Measurements from ENCODE around the gene FMNL3.

Gene FMNL3

GRCh38 chr12:49696723-49697122 lies 10.5 kb downstream of the FMNL3 start:
- no peak for DNase-seq
- TF ChIP-seq CTCF (IDR thresholded peaks at IDR 0.05; ENCODE audit: low read depth, low read length, missing control alignments) = no peak
- in situ Hi-C loops (cut with HindIII; ENCODE audit: low pct_ligation_motif_present, low sequenced_read_pairs) = no loop called here
- Histone ChIP-seq H3K36me3 (replicated peaks) (no peaks in the 10 kb centered on the region), H3K27me3 (replicated peaks) (no peaks in the 10 kb centered on the region), H3K4me3 (ENCODE audit: low read depth, low read length) (no peak overlapping the region), H3K27ac (no peak overlapping the region)

DNA sequence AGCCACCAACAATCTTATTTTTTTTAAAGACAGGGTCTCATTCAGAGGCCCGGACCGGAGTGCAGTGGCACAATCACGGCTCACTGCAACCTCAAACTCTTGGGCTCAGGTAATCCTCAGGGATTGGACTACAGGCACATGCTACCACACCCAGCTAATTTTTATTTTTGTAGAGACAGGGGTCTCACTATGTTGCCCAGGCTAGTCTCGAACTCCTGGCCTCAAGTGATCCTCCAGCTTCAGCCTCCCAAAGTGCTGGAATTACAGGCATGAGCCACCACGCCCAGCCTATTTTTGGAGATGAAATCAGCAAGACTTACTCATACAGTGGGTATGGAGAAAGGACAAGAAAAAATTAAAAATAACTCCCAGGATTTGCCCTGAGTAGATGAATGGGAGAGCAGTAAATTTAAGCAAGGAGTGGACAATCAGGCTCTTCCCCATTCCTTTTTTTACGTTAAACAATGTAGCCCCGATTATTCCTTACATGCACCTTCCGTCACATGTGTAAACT lies 13.2 kb downstream of the FMNL3 start:
- Histone ChIP-seq H3K27ac (no peak overlapping the region), H3K27me3 (replicated peaks) (no peaks in the 10 kb centered on the region), H3K36me3 (replicated peaks) (no peaks in the 10 kb centered on the region), H3K4me3 (ENCODE audit: low read depth, low read length) (no peak overlapping the region)
- peak; percentile 42 for DNase-seq
- TF ChIP-seq CTCF (IDR thresholded peaks at IDR 0.05; ENCODE audit: low read depth, low read length, missing control alignments) = no peak
- in situ Hi-C loops (cut with HindIII; ENCODE audit: low pct_ligation_motif_present, low sequenced_read_pairs) = no loop called here

DNA sequence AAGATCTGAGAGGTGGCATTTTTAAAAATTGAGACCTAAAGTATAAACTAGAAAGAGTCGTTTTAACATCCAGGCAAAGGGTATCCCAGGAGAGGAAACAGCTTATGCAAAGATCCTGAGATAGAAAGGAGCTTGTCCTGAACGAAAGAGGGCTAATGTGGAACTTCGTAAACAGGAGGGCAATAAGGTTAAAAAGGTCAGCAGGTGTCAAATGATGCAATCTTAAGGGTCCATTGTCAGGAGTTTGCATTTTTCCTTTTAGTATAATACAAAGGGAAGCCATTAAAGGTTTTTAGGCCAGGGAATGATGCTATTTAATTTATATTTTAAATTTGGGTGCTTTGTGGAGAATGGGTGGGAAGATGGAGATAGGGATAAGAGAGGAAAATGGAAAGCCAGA lies 14.4 kb downstream of the FMNL3 start:
- in situ Hi-C loops (cut with HindIII; ENCODE audit: low pct_ligation_motif_present, low sequenced_read_pairs) = no loop called here
- Histone ChIP-seq H3K36me3 (replicated peaks) (no peaks in the 10 kb centered on the region), H3K27me3 (replicated peaks) (no peaks in the 10 kb centered on the region), H3K4me3 (ENCODE audit: low read depth, low read length) (no peak overlapping the region), H3K27ac (no peak overlapping the region)
- no peak for DNase-seq
- TF ChIP-seq CTCF (IDR thresholded peaks at IDR 0.05; ENCODE audit: low read depth, low read length, missing control alignments) = no peak

DNA sequence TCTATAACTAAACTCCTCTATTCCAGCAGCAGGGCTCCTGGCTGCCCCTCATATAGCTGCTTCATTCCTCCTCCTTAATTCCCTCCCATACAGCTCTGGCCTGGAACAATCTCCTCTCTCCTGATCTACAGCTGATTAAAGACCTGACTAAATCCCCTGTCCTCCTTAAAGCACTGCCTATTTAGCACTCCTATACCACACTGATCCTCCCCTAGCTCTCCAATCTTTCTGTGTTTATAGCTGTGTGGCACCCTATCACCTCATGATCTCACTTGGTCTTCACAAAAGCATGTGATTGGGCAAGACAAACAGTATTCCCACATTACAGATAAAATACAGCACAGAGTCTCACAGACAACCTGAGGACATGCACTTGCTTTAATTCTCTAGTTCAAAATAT lies 17.4 kb downstream of the FMNL3 start:
- no peak overlapping the region for H3K4me3 ChIP-seq (ENCODE audit: low read depth, low read length)
- no peak for DNase-seq
- no peaks in the 10 kb centered on the region for H3K36me3 ChIP-seq (replicated peaks)
- in situ Hi-C loops (cut with HindIII; ENCODE audit: low pct_ligation_motif_present, low sequenced_read_pairs) = no loop called here
- no peak overlapping the region for H3K27ac ChIP-seq
- TF ChIP-seq CTCF (IDR thresholded peaks at IDR 0.05; ENCODE audit: low read depth, low read length, missing control alignments) = no peak
- no peaks in the 10 kb centered on the region for H3K27me3 ChIP-seq (replicated peaks)

- Histone ChIP-seq H3K4me3 (ENCODE audit: low read depth, low read length) (no peak overlapping the region), H3K27ac (no peak overlapping the region), H3K27me3 (replicated peaks) (no peaks in the 10 kb centered on the region), H3K36me3 (replicated peaks) (no peaks in the 10 kb centered on the region)
- DNase-seq = no peak
- TF ChIP-seq CTCF (IDR thresholded peaks at IDR 0.05; ENCODE audit: low read depth, low read length, missing control alignments) = no peak
- in situ Hi-C loops (cut with HindIII; ENCODE audit: low pct_ligation_motif_present, low sequenced_read_pairs) = no loop called here
Measured at GRCh38 chr12:49689237-49689636, 18.0 kb downstream of the FMNL3 start.

DNA sequence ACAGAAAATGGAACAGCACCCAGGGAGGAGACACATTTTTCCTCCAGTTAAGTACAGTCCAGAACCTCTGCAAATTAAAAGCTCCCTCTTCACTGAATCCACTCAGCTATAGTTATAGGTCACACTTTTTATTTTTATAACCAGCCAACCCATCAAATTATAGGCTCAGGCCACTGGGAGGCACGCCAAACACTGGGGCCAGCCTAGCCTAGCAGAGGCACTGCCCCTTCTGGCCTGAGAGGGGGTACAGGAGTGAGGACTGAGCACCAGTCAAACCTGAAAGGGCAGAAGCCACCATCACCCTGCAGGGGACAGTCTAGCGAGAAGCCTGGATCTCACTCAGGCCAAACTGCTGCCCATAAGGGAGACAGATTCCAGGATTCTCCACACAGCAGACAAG lies 19.3 kb downstream of the FMNL3 start:
- DNase-seq = no peak
- in situ Hi-C loops (cut with HindIII; ENCODE audit: low pct_ligation_motif_present, low sequenced_read_pairs) = no loop called here
- no peaks in the 10 kb centered on the region for H3K36me3 ChIP-seq (replicated peaks)
- no peak for TF ChIP-seq CTCF (IDR thresholded peaks at IDR 0.05; ENCODE audit: low read depth, low read length, missing control alignments)
- no peaks in the 10 kb centered on the region for H3K27me3 ChIP-seq (replicated peaks)
- no peak overlapping the region for H3K27ac ChIP-seq
- H3K4me3 ChIP-seq (ENCODE audit: low read depth, low read length) = no peak overlapping the region
